Caco-2 (cell line): ENCODE results near the gene RAET1L. TPM values are rescaled to one million over a fixed set of nuclear protein-coding genes. Genes with fewer than 3 reads are reported as not detected.

Experiments
- BruUV-seq: library from RNA; stranded (reverse); fragments of 400-500 nt; replicated peaks from 2 replicates; lab custom pipeline; 2021; lab: Mats Ljungman, UMichigan
- CTCF ChIA-PET: fragments of 300-600 bp; sonication (Branson Sonifier 250); formaldehyde crosslinking; loops from one replicate; lab custom pipeline; 2022; ENCODE audit warnings: antibody characterized with exemption; lab: Charles Lee
- POLR2A ChIA-PET: fragments of 300-600 bp; sonication (Branson Sonifier 250); formaldehyde crosslinking; loops from one replicate; lab custom pipeline; 2022; ENCODE audit warnings: antibody characterized with exemption; lab: Charles Lee
- DNase-seq, 2 experiments: peaks; one replicate each; pipeline versions ENCODE4 v3.0.0 to v3.0.0-alpha.2; 2020 to 2022
- H3K27me3 ChIP-seq: replicated peaks from 2 replicates; pipeline ENCODE4 v1.6.0; 2011; ENCODE audit warnings: low read length; ENCODE audit not compliant: control insufficient read depth, insufficient read depth
- H3K36me3 ChIP-seq: 2 replicates; pipeline ENCODE4 v1.5.1; 2011; ENCODE audit warnings: low read length; ENCODE audit not compliant: control insufficient read depth, insufficient read depth
- H3K4me1 ChIP-seq: fragments of 250-450 bp; sonication (Bioruptor Pico); 2 replicates; pipeline ENCODE4 v1.5.1; 2020; ENCODE audit warnings: mild to moderate bottlenecking
- H3K4me3 ChIP-seq: 2 replicates; pipeline ENCODE4 v1.5.1; 2011; ENCODE audit warnings: low read depth, mild to moderate bottlenecking, control low read depth, low read length
- H3K9me3 ChIP-seq: fragments of 250-450 bp; sonication (Bioruptor Pico); 2 replicates; pipeline ENCODE4 v1.5.1; 2020; ENCODE audit warnings: mild to moderate bottlenecking, moderate library complexity
- H3K27ac Mint-ChIP-seq: one replicate; pipeline ENCODE4 v1.8.0; 2022; ENCODE audit warnings: mixed read lengths; ENCODE audit not compliant: unreplicated experiment
- H3K27me3 Mint-ChIP-seq: one replicate; pipeline ENCODE4 v1.8.0; 2022; ENCODE audit warnings: mixed read lengths; ENCODE audit not compliant: insufficient read depth, unreplicated experiment
- H3K36me3 Mint-ChIP-seq: one replicate; pipeline ENCODE4 v1.8.0; 2022; ENCODE audit warnings: mild to moderate bottlenecking, mixed read lengths; ENCODE audit not compliant: insufficient read depth, unreplicated experiment
- H3K4me1 Mint-ChIP-seq: one replicate; pipeline ENCODE4 v1.8.0; 2022; ENCODE audit warnings: low read depth, mixed read lengths; ENCODE audit not compliant: unreplicated experiment
- H3K4me3 Mint-ChIP-seq: one replicate; pipeline ENCODE4 v1.8.0; 2022; ENCODE audit warnings: mild to moderate bottlenecking, moderate library complexity, mixed read lengths; ENCODE audit not compliant: unreplicated experiment
- H3K9me3 Mint-ChIP-seq: one replicate; pipeline ENCODE4 v1.8.0; 2022; ENCODE audit warnings: mixed read lengths; ENCODE audit not compliant: unreplicated experiment
- CTCF ChIP-seq, 2 experiments: fragments of 200-600 bp in 1 of 2; IDR thresholded peaks; 1 replicate in 1 of 2; 2 replicates in 1 of 2; pipeline versions ENCODE4 v1.5.1 to v1.8.0; 2011 to 2022; ENCODE audit warnings: antibody characterized with exemption in 1 of 2, control low read depth in 1 of 2, inconsistent platforms in 1 of 2, low read depth in 1 of 2, low read length in 1 of 2, mild to moderate bottlenecking in 1 of 2, moderate library complexity in 1 of 2; ENCODE audit not compliant: insufficient read depth in 1 of 2, severe bottlenecking in 1 of 2, unreplicated experiment in 1 of 2
- intact Hi-C: fragments of 100-400 bp; cut with micrococcal nuclease; formaldehyde crosslinking; loops from one replicate; pipeline ENCODE4 v1.10.0; 2022; ENCODE audit not compliant: unreplicated experiment
- total RNA-seq: library from RNA; stranded (reverse); gene quantifications from 2 replicates; pipeline ENCODE4 v1.2.3, GENCODE V29; 2022

Gene RAET1L
- total RNA-seq, 1 experiment from 2014 or later = not detected

- no peak for DNase-seq
- H3K4me1 ChIP-seq = no peaks in the 10 kb centered on the region
- no peak overlapping the region for H3K4me3 ChIP-seq
- intact Hi-C loops = no loop called here
- H3K36me3 Mint-ChIP-seq = no peaks in the 10 kb centered on the region
- no peaks in the 10 kb centered on the region for H3K36me3 ChIP-seq
- H3K27me3 Mint-ChIP-seq = peaks cover 41% of the 10 kb centered on the region
- POLR2A ChIA-PET = no interaction called here
- H3K9me3 Mint-ChIP-seq = peaks cover 18% of the 10 kb centered on the region
- no TSS peak for BruUV-seq
- H3K27ac Mint-ChIP-seq = no peak overlapping the region
- H3K9me3 ChIP-seq = no peaks in the 10 kb centered on the region
- no peak overlapping the region for H3K4me3 Mint-ChIP-seq
- no peaks in the 10 kb centered on the region for H3K4me1 Mint-ChIP-seq
- no peak for TF ChIP-seq CTCF (IDR thresholded peaks at IDR 0.05; ENCODE audit: insufficient read depth in 1 of 2, low read depth in 1 of 2, low read length in 1 of 2, severe bottlenecking in 1 of 2, unreplicated experiment in 1 of 2)
- CTCF ChIA-PET = no interaction called here
- no peaks in the 10 kb centered on the region; the same call in 1 of the 2 replicates for H3K27me3 ChIP-seq
Observed at GRCh38 chr6:150050846-150051245, 25.5 kb upstream of the RAET1L start.

- no peaks in the 10 kb centered on the region for H3K36me3 Mint-ChIP-seq
- no peak for TF ChIP-seq CTCF (IDR thresholded peaks at IDR 0.05; ENCODE audit: insufficient read depth in 1 of 2, low read depth in 1 of 2, low read length in 1 of 2, severe bottlenecking in 1 of 2, unreplicated experiment in 1 of 2)
- no peaks in the 10 kb centered on the region for H3K9me3 ChIP-seq
- H3K27me3 Mint-ChIP-seq = peaks cover 21% of the 10 kb centered on the region
- no peaks in the 10 kb centered on the region for H3K9me3 Mint-ChIP-seq
- ChIA-PET POLR2A (no interaction called here), CTCF (interaction anchor here (0.6 kb wide), 1 partner anchor 272 kb away, joined by 6 read pairs; no protein-coding TSS in a partner anchor)
- BruUV-seq = no TSS peak
- H3K27me3 ChIP-seq = no peaks in the 10 kb centered on the region; the same call in 1 of the 2 replicates
- no peak overlapping the region for H3K4me3 Mint-ChIP-seq
- no peak overlapping the region for H3K27ac Mint-ChIP-seq
- intact Hi-C loops = no loop called here
- H3K4me3 ChIP-seq = no peak overlapping the region
- H3K4me1 Mint-ChIP-seq = no peaks in the 10 kb centered on the region
- H3K36me3 ChIP-seq = no peaks in the 10 kb centered on the region
- DNase-seq = no peak
- no peaks in the 10 kb centered on the region for H3K4me1 ChIP-seq
Observed at GRCh38 chr6:150048099-150048498, 22.8 kb upstream of the RAET1L start.

GRCh38 chr6:150046943-150047342 lies 21.6 kb upstream of the RAET1L start:
- H3K27me3 Mint-ChIP-seq = peaks cover 13% of the 10 kb centered on the region
- H3K9me3 ChIP-seq = no peaks in the 10 kb centered on the region
- ChIA-PET POLR2A (no interaction called here), CTCF (no interaction called here)
- no peaks in the 10 kb centered on the region; the same call in 1 of the 2 replicates for H3K27me3 ChIP-seq
- H3K27ac Mint-ChIP-seq = no peak overlapping the region
- no TSS peak for BruUV-seq
- TF ChIP-seq CTCF (IDR thresholded peaks at IDR 0.05; ENCODE audit: insufficient read depth in 1 of 2, low read depth in 1 of 2, low read length in 1 of 2, severe bottlenecking in 1 of 2, unreplicated experiment in 1 of 2) = no peak
- no peak overlapping the region for H3K4me3 ChIP-seq
- intact Hi-C loops = no loop called here
- H3K4me1 ChIP-seq = no peaks in the 10 kb centered on the region
- no peak for DNase-seq
- H3K9me3 Mint-ChIP-seq = no peaks in the 10 kb centered on the region
- no peaks in the 10 kb centered on the region for H3K4me1 Mint-ChIP-seq
- no peaks in the 10 kb centered on the region for H3K36me3 ChIP-seq
- H3K36me3 Mint-ChIP-seq = no peaks in the 10 kb centered on the region
- no peak overlapping the region for H3K4me3 Mint-ChIP-seq
